Measurements from ENCODE around the gene PSMC1. TPM values are rescaled to one million over a fixed set of nuclear protein-coding genes. Genes with fewer than 3 reads are reported as not detected.
A peak's percentile ranks its signal among the peaks of the same experiment; 100 is the strongest.

PSMC1 gene
- total RNA-seq, 1 experiment from 2014 or later: 107 TPM

GRCh38 chr14:90281261-90281660 is 24.9 kb downstream of the PSMC1 start:
- peaks cover 13% of the 10 kb centered on the region for H3K4me1 Mint-ChIP-seq (ENCODE audit: insufficient read depth, unreplicated experiment)
- peak; percentile 63 for DNase-seq (ENCODE audit: unreplicated experiment)
- peaks cover 61% of the 10 kb centered on the region for H3K36me3 Mint-ChIP-seq (ENCODE audit: insufficient read depth, unreplicated experiment)
- no peak for TF ChIP-seq CTCF (IDR thresholded peaks at IDR 0.05; ENCODE audit: unreplicated experiment)
- no peaks in the 10 kb centered on the region for H3K9me3 Mint-ChIP-seq (ENCODE audit: unreplicated experiment)
- BruUV-seq (replicated peaks): no TSS peak
- no peak overlapping the region for H3K4me3 Mint-ChIP-seq (ENCODE audit: unreplicated experiment)
- H3K27me3 Mint-ChIP-seq (ENCODE audit: insufficient read depth, unreplicated experiment): no peaks in the 10 kb centered on the region
- POLR2A ChIA-PET: interaction anchor here (1.6 to 1.7 kb wide), 2 partner anchors 9 to 25 kb away, joined by 6 read pairs; partner anchors contain the start of gene PSMC1
- intact Hi-C loops (cut with micrococcal nuclease): no loop called here
- CTCF ChIA-PET: interaction anchor here (0.6 to 1.8 kb wide), 5 partner anchors 9 to 416 kb away, joined by 3 to 5 read pairs (median 3); no protein-coding TSS in a partner anchor
- H3K27ac Mint-ChIP-seq (ENCODE audit: low read depth, unreplicated experiment): peak overlapping the region; percentile 54

GRCh38 chr14:90281756-90282155 is 25.4 kb downstream of the PSMC1 start:
- ChIA-PET CTCF (interaction anchor here (0.6 to 1.8 kb wide), 5 partner anchors 8 to 415 kb away, joined by 3 to 5 read pairs (median 3); no protein-coding TSS in a partner anchor), POLR2A (interaction anchor here (1.6 to 1.7 kb wide), 2 partner anchors 10 to 25 kb away, joined by 6 read pairs; partner anchors contain the start of gene PSMC1)
- no peak for TF ChIP-seq CTCF (IDR thresholded peaks at IDR 0.05; ENCODE audit: unreplicated experiment)
- no TSS peak for BruUV-seq (replicated peaks)
- H3K9me3 Mint-ChIP-seq (ENCODE audit: unreplicated experiment): no peaks in the 10 kb centered on the region
- H3K36me3 Mint-ChIP-seq (ENCODE audit: insufficient read depth, unreplicated experiment): peaks cover 61% of the 10 kb centered on the region
- peaks cover 8% of the 10 kb centered on the region for H3K4me1 Mint-ChIP-seq (ENCODE audit: insufficient read depth, unreplicated experiment)
- no peaks in the 10 kb centered on the region for H3K27me3 Mint-ChIP-seq (ENCODE audit: insufficient read depth, unreplicated experiment)
- H3K4me3 Mint-ChIP-seq (ENCODE audit: unreplicated experiment): no peak overlapping the region
- intact Hi-C loops (cut with micrococcal nuclease): no loop called here
- DNase-seq (ENCODE audit: unreplicated experiment): no peak
- H3K27ac Mint-ChIP-seq (ENCODE audit: low read depth, unreplicated experiment): no peak overlapping the region

GRCh38 chr14:90287791-90288190 is 31.4 kb downstream of the PSMC1 start:
- H3K27ac Mint-ChIP-seq (ENCODE audit: low read depth, unreplicated experiment): no peak overlapping the region
- DNase-seq (ENCODE audit: unreplicated experiment): no peak
- peaks cover 81% of the 10 kb centered on the region for H3K36me3 Mint-ChIP-seq (ENCODE audit: insufficient read depth, unreplicated experiment)
- intact Hi-C loops (cut with micrococcal nuclease): no loop called here
- no TSS peak for BruUV-seq (replicated peaks)
- no peaks in the 10 kb centered on the region for H3K4me1 Mint-ChIP-seq (ENCODE audit: insufficient read depth, unreplicated experiment)
- H3K27me3 Mint-ChIP-seq (ENCODE audit: insufficient read depth, unreplicated experiment): no peaks in the 10 kb centered on the region
- H3K9me3 Mint-ChIP-seq (ENCODE audit: unreplicated experiment): no peaks in the 10 kb centered on the region
- ChIA-PET CTCF (interaction anchor here (0.9 to 3.3 kb wide), 2 partner anchors 14 to 409 kb away, joined by 4 to 23 read pairs; no protein-coding TSS in a partner anchor), POLR2A (no interaction called here)
- TF ChIP-seq CTCF (IDR thresholded peaks at IDR 0.05; ENCODE audit: unreplicated experiment): no peak
- H3K4me3 Mint-ChIP-seq (ENCODE audit: unreplicated experiment): no peak overlapping the region

- no peaks in the 10 kb centered on the region for H3K9me3 Mint-ChIP-seq (ENCODE audit: unreplicated experiment)
- no peaks in the 10 kb centered on the region for H3K27me3 Mint-ChIP-seq (ENCODE audit: insufficient read depth, unreplicated experiment)
- no peak overlapping the region for H3K4me3 Mint-ChIP-seq (ENCODE audit: unreplicated experiment)
- intact Hi-C loops (cut with micrococcal nuclease): no loop called here
- ChIA-PET CTCF (interaction anchor here (0.6 to 3.3 kb wide), 8 partner anchors 13 to 884 kb away, joined by 3 to 23 read pairs (median 4); partner anchors contain the start of gene NRDE2), POLR2A (no interaction called here)
- no peak for DNase-seq (ENCODE audit: unreplicated experiment)
- H3K4me1 Mint-ChIP-seq (ENCODE audit: insufficient read depth, unreplicated experiment): no peaks in the 10 kb centered on the region
- BruUV-seq (replicated peaks): TSS peak; percentile 53
- TF ChIP-seq CTCF (IDR thresholded peaks at IDR 0.05; ENCODE audit: unreplicated experiment): no peak
- peaks cover 77% of the 10 kb centered on the region for H3K36me3 Mint-ChIP-seq (ENCODE audit: insufficient read depth, unreplicated experiment)
- H3K27ac Mint-ChIP-seq (ENCODE audit: low read depth, unreplicated experiment): no peak overlapping the region
These were observed 32.5 kb downstream of the PSMC1 start for GRCh38 chr14:90288651-90289355.
